Esophagus squamous epithelium (tissue), 4 donors: Measurements from ENCODE around the gene PRSS36.

Source experiments
- POLR2A ChIP-seq, 4 donors: fragments of 450-650 bp; IDR thresholded peaks; one replicate each; pipeline ENCODE4 v1.6.1; 2017; ENCODE audit warnings: antibody characterized with exemption in 4 of 4, mild to moderate bottlenecking in 4 of 4, moderate library complexity in 3 of 4
- TF ChIP-seq, protein P1 (sequence below), 6 experiments: fragments of 450-650 bp in 4 of 6; fragments of 200-600 bp in 2 of 6; sonication (generic) in 2 of 6; IDR thresholded peaks; one replicate each; pipeline ENCODE4 v1.5.1; 2016 to 2019; ENCODE audit warnings: antibody characterized with exemption in 6 of 6, mild to moderate bottlenecking in 4 of 6, moderate library complexity in 4 of 6

DNA sequence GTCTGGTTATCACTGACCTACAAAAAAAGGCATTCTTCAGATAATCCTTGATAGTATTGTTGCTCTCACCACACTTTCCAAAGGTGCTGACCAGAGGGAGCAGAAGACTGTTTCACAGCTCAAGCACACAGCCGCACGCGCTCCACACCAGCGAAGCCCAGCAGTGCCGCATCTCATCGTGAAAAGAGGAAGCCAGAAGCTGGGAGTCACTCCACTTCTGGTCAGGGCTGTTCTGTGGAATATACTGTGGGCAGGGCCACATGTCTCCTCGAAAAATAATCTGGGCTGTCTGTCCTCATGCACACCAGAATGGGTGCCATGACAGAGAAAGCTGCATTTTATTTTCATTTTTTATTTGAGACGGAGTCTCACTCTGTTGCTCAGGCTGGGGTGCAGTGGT is 7.3 kb upstream of the PRSS36 start:
- TF ChIP-seq, protein P1, sequence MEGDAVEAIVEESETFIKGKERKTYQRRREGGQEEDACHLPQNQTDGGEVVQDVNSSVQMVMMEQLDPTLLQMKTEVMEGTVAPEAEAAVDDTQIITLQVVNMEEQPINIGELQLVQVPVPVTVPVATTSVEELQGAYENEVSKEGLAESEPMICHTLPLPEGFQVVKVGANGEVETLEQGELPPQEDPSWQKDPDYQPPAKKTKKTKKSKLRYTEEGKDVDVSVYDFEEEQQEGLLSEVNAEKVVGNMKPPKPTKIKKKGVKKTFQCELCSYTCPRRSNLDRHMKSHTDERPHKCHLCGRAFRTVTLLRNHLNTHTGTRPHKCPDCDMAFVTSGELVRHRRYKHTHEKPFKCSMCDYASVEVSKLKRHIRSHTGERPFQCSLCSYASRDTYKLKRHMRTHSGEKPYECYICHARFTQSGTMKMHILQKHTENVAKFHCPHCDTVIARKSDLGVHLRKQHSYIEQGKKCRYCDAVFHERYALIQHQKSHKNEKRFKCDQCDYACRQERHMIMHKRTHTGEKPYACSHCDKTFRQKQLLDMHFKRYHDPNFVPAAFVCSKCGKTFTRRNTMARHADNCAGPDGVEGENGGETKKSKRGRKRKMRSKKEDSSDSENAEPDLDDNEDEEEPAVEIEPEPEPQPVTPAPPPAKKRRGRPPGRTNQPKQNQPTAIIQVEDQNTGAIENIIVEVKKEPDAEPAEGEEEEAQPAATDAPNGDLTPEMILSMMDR (IDR thresholded peaks at IDR 0.05): no peak
- no peak for TF ChIP-seq POLR2A (IDR thresholded peaks at IDR 0.05)
